ENCODE data around the gene LGALS1.

LGALS1 gene

DNA sequence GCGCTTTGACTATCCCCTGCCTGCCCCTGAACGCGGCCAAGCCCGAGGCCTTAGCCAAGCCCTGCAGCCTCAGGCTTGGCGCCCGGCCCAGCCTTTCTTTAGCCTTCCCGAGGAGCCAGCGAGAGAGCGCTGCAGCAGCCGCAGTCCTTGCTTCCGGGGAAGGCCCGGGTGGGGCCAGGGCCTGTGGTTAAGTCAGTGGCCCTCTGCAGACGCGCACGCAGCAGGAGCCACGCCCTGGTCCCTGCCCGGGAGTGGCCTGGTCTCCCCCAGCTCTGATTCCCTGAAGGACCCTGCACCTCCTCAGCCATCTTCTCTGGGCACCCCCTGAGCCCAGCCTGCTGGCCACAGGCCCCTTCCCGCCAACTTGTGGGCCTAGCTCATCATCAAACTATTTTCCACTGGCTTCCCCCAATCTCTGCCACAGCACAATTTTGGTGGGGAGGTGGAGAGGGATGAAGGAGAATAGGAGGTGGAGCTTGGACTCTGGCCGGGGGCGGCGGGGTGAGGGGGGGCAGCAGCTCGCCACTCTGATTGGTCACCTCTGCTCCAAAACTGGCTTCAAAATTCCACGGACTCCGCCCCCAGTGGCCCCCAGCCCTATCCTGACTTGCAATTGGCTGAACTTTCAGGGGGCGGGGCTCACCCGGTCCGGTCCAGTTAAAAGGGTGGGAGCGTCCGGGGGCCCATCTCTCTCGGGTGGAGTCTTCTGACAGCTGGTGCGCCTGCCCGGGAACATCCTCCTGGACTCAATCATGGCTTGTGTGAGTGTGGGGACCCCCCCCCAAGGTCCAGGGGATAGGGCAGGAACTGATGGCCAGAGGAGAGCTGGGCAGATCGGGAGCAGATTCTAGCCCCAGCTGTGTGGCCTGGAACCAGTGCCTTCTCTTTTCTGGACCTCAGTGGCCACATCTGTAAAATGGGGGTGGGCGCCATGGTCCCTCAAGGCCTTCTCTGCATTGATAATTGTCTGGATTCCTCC is at the start of gene LGALS1:
TSS of gene LGALS1 (plus strand) at position 686 of the 979 bp plus-strand sequence. CDS start at position 753, 67 bp downstream.
- peak; percentile 90 for DNase-seq

DNA sequence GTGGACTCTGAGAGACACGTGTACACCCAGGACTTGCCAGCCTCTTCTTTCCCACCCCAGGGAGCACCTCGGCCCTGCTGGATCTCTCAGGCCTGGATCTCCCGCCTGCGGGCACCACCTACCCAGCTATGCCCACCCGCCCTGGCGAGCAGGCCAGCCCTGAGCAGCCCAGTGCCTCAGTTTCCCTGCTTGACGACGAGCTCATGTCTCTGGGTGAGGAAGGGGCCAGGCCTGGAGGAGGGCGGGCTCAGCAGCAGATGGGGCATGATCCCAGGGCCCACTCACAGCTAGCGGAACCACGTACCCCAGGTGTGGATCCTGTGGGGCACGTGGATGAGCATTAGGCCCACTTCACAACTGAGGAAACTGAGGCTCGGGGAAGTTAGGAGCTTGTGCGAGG is 49.7 kb upstream of the LGALS1 start:
- no peak for DNase-seq

DNA sequence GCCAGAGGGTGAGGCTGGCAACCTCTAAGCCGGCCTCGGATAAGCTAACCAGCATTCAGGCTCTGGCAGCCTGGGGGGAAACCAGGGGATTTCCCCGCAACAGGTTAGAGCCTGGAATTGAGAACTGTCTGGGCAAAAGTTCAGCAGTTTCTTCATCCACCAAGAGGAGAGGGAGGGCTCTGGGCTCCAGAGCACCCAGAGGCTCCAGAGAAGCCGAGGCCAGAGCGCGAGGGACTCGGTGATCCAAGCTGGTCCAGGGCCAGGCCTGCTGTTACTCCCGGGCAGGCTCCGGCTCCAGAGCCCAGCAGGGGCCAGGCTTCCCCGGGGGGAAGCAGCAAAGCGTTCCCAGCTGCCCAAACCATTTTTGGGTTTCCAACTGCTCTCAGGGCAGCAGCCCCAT is 49.3 kb upstream of the LGALS1 start:
- DNase-seq, result no peak

GRCh38 chr22:37626556-37627075 is 48.8 kb upstream of the LGALS1 start:
- DNase-seq, result no peak

GRCh38 chr22:37627121-37627520 is 48.3 kb upstream of the LGALS1 start:
- DNase-seq, result no peak

DNA sequence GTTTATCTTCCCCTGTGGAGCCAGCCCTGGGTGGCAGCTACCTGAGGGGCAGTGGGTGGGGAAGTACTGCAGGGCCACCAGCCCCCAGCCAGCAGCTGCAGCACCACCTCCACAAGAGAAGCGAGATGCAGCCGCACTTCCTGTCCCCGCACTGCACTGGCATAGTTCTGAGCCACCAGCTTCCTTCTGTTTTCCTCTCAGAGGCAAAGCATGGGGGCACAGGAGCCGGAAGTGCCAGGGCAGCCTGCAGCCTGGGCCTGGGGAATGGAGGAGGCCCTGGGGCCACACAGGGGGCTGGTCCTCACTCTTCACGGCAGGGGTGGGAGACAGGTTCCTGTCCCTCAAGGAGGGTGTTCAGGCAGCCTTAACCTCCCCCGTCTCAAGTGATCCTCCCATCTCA is 47.9 kb upstream of the LGALS1 start:
- no peak for DNase-seq

DNA sequence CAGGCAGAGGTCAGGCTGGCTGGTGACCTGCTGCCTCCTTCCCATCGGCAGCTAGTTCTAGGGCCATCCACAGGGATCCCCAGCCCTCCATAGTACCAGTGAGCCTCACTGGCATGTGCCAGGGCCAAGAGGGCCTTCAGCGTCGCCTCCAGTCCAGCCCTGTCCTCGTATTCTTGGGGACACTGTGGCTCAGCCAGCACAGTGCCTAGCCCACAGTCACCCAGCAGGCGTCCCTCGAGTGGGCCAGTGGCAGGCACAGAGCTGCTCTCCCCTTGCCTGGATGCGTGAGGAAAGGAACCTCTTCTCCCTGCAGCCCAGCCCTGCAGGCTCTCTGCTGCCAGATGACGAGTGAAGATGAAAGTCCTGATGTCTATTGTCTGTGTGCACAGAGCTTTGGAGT is 46.6 kb upstream of the LGALS1 start:
- DNase-seq, result no peak

- DNase-seq, result no peak
Measured at GRCh38 chr22:37629928-37630327, 45.5 kb upstream of the LGALS1 start.

DNA sequence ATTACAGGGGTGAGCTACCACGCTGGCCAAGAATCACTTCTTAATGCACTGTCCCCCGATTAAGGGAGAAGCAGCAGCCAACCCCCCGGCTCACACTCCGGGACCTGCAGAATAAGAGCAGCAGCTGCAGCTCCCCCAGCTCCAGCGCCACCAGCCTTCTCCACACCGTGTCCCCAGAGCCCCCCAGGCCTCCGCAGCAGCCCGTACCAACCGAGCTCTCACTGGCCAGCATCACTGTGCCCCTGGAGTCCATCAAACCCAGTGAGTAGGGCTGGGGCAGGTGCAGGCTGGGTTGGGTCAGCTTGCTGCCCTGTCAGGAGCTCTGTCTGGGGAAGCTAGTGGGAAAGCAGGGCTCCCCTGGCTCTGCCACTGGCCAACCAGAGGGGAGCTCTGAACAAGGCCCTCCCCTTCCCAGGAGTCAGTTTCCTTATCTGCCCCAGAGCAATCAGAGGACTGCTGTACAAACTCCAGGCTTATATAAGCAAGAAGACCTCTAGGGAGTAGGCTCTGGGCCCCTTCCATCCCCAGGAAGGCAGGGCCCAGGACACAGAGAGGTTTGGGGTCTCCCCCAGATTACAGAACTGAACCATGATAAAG is 44.5 kb upstream of the LGALS1 start:
- DNase-seq, result no peak

DNA sequence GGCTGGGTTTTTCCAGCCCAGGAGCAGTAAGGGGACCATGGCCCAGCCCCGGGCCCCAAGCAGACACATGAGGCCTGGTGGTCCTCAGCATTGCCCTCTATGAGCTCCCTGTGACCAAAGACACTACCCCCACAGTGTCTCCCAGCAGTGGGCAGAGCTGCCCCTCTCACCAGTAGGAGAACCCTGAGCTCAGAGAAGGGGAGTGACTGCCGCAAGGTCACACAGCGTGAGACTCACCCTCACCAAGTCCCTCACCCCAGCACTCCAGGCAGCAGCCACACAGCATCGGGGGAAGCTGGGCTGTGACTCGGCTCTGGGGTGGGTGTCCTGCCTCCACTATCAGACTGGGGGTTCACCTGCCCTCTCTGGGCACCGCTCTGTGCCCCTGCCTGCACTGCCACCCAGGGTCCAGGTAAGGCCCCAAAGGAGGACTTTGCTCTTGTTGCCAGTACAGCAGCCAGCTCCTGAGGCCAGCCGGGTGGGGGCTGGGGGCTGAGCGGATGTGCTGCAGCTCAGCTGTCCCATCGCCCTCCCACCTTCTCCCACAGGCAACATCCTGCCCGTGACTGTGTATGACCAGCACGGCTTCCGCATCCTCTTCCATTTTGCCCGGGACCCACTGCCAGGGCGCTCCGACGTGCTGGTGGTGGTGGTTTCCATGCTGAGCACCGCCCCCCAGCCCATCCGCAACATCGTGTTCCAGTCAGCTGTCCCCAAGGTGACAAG is 43.8 kb upstream of the LGALS1 start:
- DNase-seq, result no peak

GRCh38 chr22:37632174-37633088 is 43.0 kb upstream of the LGALS1 start:
- no peak for DNase-seq

- DNase-seq, result no peak
Measured at GRCh38 chr22:37633089-37633624, 42.3 kb upstream of the LGALS1 start.

- DNase-seq, result peak; percentile 96
Measured at GRCh38 chr22:37633625-37634416, 41.6 kb upstream of the LGALS1 start.

GRCh38 chr22:37634417-37634924 is 41.0 kb upstream of the LGALS1 start:
- DNase-seq, result no peak

GRCh38 chr22:37635157-37635556 is 40.3 kb upstream of the LGALS1 start:
- DNase-seq, result no peak

GRCh38 chr22:37636186-37636948 is 39.1 kb upstream of the LGALS1 start:
- no peak for DNase-seq

GRCh38 chr22:37636949-37637273 is 38.5 kb upstream of the LGALS1 start:
- DNase-seq, result no peak

DNA sequence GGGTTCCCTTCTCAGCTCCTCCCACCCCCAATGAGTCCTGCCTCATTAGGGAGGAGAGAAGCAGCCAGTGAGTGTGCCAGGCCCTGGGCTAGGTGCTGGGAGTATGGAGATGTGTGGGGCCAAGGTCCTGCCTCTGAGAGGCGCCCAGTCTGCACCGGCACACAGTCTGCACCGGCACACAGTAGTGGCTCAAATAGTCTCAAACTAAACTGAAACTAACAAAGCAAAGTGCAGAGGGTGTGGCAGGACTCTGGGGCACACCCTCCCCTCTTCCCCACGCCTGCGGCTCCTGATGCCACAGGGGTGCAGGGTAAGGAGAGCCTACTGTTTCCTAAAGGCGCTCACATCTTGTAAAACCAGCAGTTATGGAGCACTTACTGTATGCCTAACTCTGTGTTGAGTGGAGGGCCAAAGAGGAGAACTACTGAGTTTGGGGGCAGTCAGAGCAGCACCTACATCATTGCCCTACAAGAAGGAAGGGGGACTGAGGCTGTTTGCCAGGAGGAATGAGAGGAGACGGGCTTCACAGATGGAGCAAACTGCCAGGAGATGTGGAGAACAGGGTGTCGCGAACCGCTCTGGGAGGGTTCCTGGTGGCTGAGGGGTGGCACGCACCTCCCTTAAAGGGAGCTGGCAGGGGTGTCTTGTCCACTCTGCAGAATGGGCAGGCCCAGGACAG is 36.9 kb upstream of the LGALS1 start:
- no peak for DNase-seq

DNA sequence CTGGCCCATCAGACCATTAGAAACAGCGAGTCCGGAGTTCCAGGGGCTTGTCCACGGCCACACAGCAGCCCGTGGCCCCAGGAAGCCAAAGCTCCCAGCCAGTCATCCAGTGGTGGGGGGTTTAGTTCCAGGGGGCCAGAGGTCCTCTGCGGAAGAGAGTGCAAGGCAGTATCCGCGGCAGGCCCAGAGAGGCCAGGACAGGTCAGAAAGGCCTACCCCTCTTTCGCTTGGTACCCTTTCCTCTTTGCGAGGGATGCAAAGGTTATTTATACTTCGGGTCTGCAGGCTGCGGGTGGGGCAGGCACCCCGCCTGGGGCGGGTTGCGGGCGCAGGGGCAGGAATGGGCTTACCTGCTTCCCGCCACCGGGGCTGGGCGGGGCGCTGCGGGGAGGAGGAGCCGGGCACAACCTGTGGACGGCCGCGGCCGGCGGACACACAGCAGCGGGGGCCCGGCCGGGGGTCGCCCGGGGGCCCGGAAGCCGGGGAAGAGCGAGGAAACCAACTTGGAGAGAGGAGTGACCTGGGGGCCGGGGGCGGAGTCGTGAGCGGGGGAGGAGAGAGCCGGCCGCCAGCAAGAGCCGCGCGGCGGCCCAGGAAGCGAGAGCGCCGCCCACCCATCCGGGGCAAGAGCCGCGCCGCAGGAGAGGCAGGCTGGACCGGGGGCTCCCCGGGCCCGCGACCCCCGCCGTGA is 36.2 kb upstream of the LGALS1 start, which contains the start of gene SH3BP1:
TSS of gene SH3BP1 (plus strand) at position 600 of the 691 bp plus-strand sequence. CDS start 119 bp downstream, outside the sequence.
- peak; percentile 77 for DNase-seq

All from eye (tissue), 1 donor.